CD4-positive, alpha-beta T cell treated with Interleukin-2 at 100 ng/mL for 4 hours (primary cell): ENCODE measurements around the gene FRYL.

Experiments
- DNase-seq: peaks from one replicate; pipeline ENCODE4 v3.0.0-alpha.2; 2020; ENCODE audit warnings: low spot score

FRYL gene

DNA sequence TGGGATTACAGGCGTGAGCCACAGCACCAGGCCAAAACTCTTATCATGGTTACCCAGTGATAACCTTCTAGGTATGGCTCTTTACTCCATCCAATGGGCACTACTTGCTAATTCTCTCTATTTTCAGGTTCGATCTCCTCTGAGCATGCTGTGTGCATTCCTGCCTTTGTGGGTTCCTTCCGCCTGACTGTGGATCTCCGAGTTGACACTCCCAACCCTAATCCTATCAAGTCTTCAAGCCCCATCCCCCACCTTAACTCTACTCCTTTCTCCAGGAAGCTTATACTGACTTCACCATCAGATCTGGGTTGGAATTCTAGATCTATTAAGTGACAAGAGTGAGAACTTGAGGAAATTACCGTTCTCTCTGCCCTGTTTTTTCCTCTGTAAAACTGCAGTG, 225.5 kb downstream of the FRYL start:
- DNase-seq, result no peak

- DNase-seq, result no peak
Measured at GRCh38 chr4:48553720-48554119, 226.4 kb downstream of the FRYL start.

- peak; percentile 15 for DNase-seq
Measured at GRCh38 chr4:48546336-48546735, 233.7 kb downstream of the FRYL start.

GRCh38 chr4:48543796-48544195, 236.3 kb downstream of the FRYL start:
- no peak for DNase-seq

GRCh38 chr4:48542888-48543287, 237.2 kb downstream of the FRYL start:
- no peak for DNase-seq

GRCh38 chr4:48539597-48539996, 240.5 kb downstream of the FRYL start:
- DNase-seq, result no peak

DNA sequence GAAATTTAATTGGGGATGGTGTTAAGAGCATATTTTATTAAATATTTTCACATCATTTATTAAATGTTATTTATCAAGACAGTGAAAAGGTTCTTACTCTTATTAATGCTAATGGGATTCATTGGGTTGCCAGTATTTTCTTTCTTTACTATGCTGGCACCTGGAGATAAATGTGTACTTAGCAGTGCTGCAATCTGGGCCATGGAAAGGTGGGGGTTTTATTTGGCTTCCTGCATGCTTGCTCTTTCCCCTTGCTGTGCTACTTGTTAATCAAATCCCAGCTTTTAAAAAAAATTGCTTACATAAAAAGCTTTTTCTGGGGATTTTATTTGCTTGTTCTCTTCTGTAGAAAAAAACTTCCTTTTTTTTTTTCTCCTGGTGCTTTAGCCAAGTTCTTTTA, 241.7 kb downstream of the FRYL start:
- no peak for DNase-seq

- no peak for DNase-seq
Measured at GRCh38 chr4:48526406-48526805, 253.7 kb downstream of the FRYL start.

DNA sequence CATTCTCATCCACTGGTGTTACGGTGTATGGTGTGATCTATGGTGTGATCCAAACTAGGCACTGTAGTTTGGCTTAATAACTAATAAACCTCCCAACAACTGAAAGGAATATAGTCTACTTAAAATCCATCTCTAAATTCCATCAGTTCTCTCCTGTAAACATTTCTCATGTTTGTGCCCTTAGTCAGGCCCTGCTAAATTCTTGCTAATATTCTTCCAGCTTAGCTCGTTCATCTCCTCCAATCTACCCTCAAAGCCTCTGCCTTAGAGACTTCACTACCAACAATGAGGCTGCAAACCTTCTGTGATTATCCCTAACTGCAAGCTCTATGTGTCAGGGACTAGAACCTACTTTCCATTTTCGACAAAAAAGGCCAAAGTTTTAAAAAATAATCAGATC, 261.9 kb downstream of the FRYL start:
- DNase-seq, result no peak

DNA sequence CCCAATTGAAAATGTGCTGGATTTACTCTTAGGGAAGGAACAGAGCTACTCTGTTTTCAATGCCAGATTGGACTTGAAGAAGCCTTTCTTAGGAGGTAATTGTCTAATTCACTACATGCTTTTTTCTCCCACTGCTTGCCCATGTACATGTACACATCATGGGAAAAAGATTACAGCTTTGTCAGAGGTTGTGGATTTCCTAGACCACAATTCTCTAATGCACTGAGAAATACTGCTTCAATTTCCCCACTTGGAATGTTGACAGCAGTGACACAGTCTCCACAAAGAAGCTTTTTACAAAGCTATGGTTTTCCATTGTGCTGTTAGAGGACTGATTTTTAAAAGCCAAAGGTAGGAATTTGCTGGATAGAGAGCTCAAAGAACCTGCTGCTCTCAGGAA, 270.5 kb downstream of the FRYL start:
- no peak for DNase-seq

GRCh38 chr4:48506716-48507115, 273.4 kb downstream of the FRYL start:
- DNase-seq, result no peak

DNA sequence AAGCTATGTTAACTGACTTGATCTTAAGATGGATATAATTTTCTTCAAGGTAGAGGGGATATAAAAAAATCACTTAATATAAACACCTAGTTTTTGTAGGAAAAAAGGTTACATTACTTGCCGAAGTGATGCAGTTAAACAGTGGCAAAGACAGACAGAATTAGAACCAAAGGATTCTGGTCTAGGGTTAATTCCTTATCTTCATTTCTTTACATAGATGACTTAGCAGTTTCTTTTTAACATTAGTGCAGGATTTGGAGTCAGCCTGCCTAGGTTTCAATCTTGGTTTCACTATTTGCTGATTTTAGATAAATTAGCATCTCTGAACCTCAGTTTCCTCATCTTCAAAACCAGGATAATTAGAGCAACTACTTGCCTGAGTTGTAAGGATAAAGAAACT, 275.7 kb downstream of the FRYL start:
- DNase-seq, result no peak

GRCh38 chr4:48504026-48504330, 276.1 kb downstream of the FRYL start:
- DNase-seq, result no peak

DNA sequence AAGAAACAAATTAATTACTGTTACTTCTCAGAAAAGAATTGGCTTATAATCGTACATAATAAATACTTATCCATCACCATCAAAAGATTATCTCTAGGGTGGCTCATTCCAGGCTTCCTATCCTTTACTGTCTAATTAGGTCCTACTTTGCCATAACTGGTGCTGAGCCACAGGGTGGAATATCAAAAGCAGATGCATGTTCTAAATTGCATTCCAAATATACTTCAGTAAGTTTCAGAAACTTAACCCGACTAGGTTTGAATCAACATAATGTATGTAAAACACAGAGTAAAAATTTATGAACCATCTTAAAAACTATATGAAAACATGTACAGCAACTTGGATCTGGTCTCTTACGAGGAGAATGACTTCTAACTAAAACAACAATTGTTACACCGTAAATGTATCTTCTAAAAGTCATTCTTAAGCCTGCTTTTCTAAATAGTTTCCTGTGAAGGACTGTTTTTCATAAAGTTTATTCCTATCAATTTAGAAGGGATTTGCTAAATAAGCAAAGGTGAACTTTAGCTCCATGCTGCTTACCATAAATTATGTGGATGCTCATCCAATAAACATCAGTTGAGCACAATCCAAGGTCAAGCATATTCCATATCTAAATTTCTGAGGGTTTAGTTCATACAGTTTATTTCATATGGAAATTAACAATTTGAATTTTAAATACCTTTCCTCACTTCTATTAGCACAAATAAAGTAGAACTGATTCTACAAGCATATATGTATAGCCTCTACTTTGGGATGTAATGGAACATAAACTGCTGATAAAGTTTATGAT, 276.6 kb downstream of the FRYL start:
- DNase-seq, result no peak

- DNase-seq, result no peak
Measured at GRCh38 chr4:48499551-48500066, 280.5 kb downstream of the FRYL start.

- DNase-seq, result no peak
Measured at GRCh38 chr4:48498895-48499294, 281.2 kb downstream of the FRYL start.

- no peak for DNase-seq
Measured at GRCh38 chr4:48495941-48496340, 284.1 kb downstream of the FRYL start.

DNA sequence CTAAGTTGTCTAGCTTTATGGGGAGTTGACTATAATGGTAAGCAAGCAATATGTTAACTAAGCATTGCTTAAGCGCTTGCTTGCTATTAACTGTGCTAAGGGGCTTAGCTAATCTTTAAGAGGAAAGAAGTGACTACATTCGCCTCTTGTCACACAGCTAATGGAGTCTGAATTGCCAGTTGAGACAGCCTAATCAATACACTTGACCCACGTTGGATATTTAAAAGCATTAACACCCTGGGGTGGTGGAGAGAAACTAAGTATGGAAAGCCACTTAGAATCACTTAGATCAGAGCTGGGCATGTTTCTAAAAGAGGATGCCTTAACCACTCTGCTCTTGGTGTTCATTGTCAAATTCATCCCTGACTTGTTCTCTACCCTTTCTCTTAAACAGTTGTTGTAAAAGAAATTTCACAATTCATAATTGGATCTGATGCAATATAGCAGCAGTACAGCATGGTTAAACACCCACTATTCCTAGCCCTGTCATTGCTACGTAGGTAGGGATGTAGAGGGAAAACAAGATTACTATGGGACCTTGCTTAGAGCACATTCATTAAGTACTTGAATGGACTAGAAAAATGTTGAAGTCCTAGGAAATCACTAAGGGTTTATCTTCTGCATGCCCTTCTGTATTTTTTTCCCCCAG, 286.5 kb downstream of the FRYL start:
- DNase-seq, result no peak

GRCh38 chr4:48491514-48492176, 288.4 kb downstream of the FRYL start:
- DNase-seq, result no peak

GRCh38 chr4:48490680-48491513, 289.2 kb downstream of the FRYL start:
- DNase-seq, result no peak

- DNase-seq, result no peak
Measured at GRCh38 chr4:48490012-48490679, 289.9 kb downstream of the FRYL start, which contains the start of gene ZAR1. TSS of gene ZAR1 (plus strand) at chr4:48490252. CDS start at chr4:48490292, 40 bp downstream.

DNA sequence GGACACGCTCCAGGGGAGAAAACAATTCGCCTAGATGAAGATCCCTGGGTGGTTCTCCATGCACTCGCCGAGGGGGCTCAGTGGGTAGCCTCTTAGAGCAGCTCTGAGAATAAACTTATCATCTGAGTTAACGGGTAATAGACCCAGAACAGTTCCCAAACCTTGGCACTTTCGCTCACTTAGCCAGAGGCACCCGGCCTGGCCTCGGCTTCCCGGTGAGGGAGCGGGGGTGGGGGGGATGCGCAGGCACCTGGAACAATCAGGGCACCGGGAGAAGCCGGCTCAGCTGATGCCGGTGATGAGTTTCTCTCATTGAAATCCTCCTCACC, 290.4 kb downstream of the FRYL start:
- no peak for DNase-seq
